ENCODE data around the gene FASN. TPM values are rescaled to one million over a fixed set of nuclear protein-coding genes. Genes with fewer than 3 reads are reported as not detected.

Gene FASN
- total and polyA plus RNA-seq, 2 of the 13 experiments (the other 11 are each of a cell fraction or from before 2014, with no cell fraction given), result 51.7 to 101 TPM

DNA sequence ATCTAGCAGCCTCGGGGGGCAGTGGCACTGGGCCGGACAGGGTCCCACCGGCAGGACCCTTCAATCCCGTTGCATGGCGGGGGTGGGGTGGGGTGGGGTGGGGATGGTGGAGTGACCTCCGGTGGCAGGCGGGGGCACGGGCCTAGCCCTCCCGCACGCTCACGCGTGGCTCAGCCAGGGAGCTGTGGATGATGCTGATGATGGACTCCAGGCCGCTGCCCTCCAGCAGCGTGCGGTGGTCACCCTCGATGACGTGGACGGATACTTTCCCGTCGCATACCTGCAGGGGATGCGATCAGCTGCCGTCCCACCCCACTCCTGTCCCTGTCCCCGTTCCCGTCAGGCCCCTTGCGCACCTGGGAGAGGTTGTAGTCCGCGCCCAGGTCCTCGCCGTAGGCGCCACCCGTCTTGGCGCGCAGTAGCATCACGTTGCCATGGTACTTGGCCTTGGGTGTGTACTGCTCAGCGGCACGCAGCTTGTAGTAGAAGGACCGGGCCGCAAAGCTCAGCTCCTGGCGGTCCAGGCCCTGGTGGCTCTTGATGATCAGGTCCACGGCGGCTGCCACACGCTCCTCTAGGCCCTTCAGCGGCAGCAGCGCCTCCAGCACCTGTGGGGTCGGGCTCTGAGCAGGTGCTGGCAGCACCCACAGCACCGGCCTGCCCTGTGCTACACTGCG, 18.9 kb downstream of the FASN start:
- H3K79me2 ChIP-seq (ENCODE audit: insufficient read depth, low read length), result no peaks in the 10 kb centered on the region
- H3K9ac ChIP-seq (ENCODE audit: insufficient read depth, low read depth, low read length), result no peak overlapping the region
- H3K27me3 ChIP-seq (ENCODE audit: control insufficient read depth in 1 of 2, insufficient read depth in 2 of 2, low read length in 2 of 2), result no peaks in the 10 kb centered on the region
- ChIA-PET CTCF (ENCODE audit: low intra/inter-chr PET ratio, low total read pairs) (interaction anchor here (0.6 kb wide), 1 partner anchor 49 kb away, joined by 3 read pairs; no protein-coding TSS in a partner anchor), POLR2A (interaction anchor here (1.4 to 1.9 kb wide), 2 partner anchors 13 to 17 kb away, joined by 4 to 6 read pairs; partner anchors contain the start of gene DUS1L)
- no peak overlapping the region for H2AFZ ChIP-seq (ENCODE audit: low read length)
- WGBS (ENCODE audit: low lambda C conversion rate), result 95% methylated on average over 34 of the region's 47 CpGs
- no peak overlapping the region for H3K27ac ChIP-seq (ENCODE audit: extremely low read length, insufficient read depth, low read length)
- intact Hi-C loops (cut with micrococcal nuclease; ENCODE audit: unreplicated experiment), result no loop called here
- FAIRE-seq, result no peak
- H4K20me1 ChIP-seq (ENCODE audit: insufficient read depth, low read length), result peaks cover 44% of the 10 kb centered on the region
- H3K36me3 ChIP-seq (replicated peaks in 1 of 2; ENCODE audit: control insufficient read depth in 1 of 2, insufficient read depth in 2 of 2, low read length in 2 of 2), result peaks cover 46 to 56% of the 10 kb centered on the region in 2 experiments
- H3K9me3 ChIP-seq (ENCODE audit: low read length), result no peaks in the 10 kb centered on the region
- H3K4me1 ChIP-seq (ENCODE audit: insufficient read depth, low read length), result peaks cover 12% of the 10 kb centered on the region
- no peak overlapping the region for H3K4me3 ChIP-seq (replicated peaks in 1 of 3; ENCODE audit: insufficient read depth in 1 of 3, low read depth in 2 of 3, low read length in 3 of 3)
- in situ Hi-C loops (cut with HindIII; ENCODE audit: extremely low pct_ligation_motif_present, low pct_unique_long_range_greater_than_20kb), result no loop called here
- H3K4me2 ChIP-seq (ENCODE audit: low read depth, low read length), result no peak overlapping the region
- BruUV-seq (replicated peaks), result no TSS peak
- no peak for DNase-seq (ENCODE audit: low spot score)
- ATAC-seq, result no peak
- TF ChIP-seq PHF20 (CRISPR knock-in tag; IDR thresholded peaks at IDR 0.05), result no peak
- peak; percentile 16 to 71; a peak in 2 of 4 replicates for TF ChIP-seq POLR2A (IDR thresholded peaks at IDR 0.05; ENCODE audit: insufficient read depth in 1 of 2, low read depth in 2 of 2, low read length in 2 of 2)
- TF ChIP-seq, protein P1, sequence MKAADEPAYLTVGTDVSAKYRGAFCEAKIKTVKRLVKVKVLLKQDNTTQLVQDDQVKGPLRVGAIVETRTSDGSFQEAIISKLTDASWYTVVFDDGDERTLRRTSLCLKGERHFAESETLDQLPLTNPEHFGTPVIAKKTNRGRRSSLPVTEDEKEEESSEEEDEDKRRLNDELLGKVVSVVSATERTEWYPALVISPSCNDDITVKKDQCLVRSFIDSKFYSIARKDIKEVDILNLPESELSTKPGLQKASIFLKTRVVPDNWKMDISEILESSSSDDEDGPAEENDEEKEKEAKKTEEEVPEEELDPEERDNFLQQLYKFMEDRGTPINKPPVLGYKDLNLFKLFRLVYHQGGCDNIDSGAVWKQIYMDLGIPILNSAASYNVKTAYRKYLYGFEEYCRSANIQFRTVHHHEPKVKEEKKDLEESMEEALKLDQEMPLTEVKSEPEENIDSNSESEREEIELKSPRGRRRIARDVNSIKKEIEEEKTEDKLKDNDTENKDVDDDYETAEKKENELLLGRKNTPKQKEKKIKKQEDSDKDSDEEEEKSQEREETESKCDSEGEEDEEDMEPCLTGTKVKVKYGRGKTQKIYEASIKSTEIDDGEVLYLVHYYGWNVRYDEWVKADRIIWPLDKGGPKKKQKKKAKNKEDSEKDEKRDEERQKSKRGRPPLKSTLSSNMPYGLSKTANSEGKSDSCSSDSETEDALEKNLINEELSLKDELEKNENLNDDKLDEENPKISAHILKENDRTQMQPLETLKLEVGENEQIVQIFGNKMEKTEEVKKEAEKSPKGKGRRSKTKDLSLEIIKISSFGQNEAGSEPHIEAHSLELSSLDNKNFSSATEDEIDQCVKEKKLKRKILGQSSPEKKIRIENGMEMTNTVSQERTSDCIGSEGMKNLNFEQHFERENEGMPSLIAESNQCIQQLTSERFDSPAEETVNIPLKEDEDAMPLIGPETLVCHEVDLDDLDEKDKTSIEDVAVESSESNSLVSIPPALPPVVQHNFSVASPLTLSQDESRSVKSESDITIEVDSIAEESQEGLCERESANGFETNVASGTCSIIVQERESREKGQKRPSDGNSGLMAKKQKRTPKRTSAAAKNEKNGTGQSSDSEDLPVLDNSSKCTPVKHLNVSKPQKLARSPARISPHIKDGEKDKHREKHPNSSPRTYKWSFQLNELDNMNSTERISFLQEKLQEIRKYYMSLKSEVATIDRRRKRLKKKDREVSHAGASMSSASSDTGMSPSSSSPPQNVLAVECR (CRISPR knock-in tag; IDR thresholded peaks at IDR 0.05; ENCODE audit: borderline replicate concordance), result 0 out of 2 replicates have a peak, but pooled peaks have one; percentile 13
- 0 out of 2 replicates have a peak, but pooled peaks have one; percentile 52 for TF ChIP-seq NCOA5 (CRISPR knock-in tag; IDR thresholded peaks at IDR 0.05)
- TF ChIP-seq, protein P2, sequence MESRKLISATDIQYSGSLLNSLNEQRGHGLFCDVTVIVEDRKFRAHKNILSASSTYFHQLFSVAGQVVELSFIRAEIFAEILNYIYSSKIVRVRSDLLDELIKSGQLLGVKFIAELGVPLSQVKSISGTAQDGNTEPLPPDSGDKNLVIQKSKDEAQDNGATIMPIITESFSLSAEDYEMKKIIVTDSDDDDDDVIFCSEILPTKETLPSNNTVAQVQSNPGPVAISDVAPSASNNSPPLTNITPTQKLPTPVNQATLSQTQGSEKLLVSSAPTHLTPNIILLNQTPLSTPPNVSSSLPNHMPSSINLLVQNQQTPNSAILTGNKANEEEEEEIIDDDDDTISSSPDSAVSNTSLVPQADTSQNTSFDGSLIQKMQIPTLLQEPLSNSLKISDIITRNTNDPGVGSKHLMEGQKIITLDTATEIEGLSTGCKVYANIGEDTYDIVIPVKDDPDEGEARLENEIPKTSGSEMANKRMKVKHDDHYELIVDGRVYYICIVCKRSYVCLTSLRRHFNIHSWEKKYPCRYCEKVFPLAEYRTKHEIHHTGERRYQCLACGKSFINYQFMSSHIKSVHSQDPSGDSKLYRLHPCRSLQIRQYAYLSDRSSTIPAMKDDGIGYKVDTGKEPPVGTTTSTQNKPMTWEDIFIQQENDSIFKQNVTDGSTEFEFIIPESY (CRISPR knock-in tag; IDR thresholded peaks at IDR 0.05), result peak; percentile 90
- TF ChIP-seq, protein P3, sequence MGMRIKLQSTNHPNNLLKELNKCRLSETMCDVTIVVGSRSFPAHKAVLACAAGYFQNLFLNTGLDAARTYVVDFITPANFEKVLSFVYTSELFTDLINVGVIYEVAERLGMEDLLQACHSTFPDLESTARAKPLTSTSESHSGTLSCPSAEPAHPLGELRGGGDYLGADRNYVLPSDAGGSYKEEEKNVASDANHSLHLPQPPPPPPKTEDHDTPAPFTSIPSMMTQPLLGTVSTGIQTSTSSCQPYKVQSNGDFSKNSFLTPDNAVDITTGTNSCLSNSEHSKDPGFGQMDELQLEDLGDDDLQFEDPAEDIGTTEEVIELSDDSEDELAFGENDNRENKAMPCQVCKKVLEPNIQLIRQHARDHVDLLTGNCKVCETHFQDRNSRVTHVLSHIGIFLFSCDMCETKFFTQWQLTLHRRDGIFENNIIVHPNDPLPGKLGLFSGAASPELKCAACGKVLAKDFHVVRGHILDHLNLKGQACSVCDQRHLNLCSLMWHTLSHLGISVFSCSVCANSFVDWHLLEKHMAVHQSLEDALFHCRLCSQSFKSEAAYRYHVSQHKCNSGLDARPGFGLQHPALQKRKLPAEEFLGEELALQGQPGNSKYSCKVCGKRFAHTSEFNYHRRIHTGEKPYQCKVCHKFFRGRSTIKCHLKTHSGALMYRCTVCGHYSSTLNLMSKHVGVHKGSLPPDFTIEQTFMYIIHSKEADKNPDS (CRISPR knock-in tag; IDR thresholded peaks at IDR 0.05), result no peak
- TF ChIP-seq ZBTB38 (CRISPR knock-in tag; IDR thresholded peaks at IDR 0.05), result peak; percentile 54
- TF ChIP-seq MYC (CRISPR knock-in tag; IDR thresholded peaks at IDR 0.05; ENCODE audit: borderline replicate concordance), result 0 out of 2 replicates have a peak, but pooled peaks have one; percentile 4
- TF ChIP-seq RBFOX2 (IDR thresholded peaks at IDR 0.05; ENCODE audit: low read depth, low read length), result peak; percentile 83
- no peak for TF ChIP-seq ADNP (CRISPR knock-in tag; IDR thresholded peaks at IDR 0.05)
- TF ChIP-seq SNRNP70 (IDR thresholded peaks at IDR 0.05; ENCODE audit: low read depth, low read length), result no peak
- TF ChIP-seq, protein P4, sequence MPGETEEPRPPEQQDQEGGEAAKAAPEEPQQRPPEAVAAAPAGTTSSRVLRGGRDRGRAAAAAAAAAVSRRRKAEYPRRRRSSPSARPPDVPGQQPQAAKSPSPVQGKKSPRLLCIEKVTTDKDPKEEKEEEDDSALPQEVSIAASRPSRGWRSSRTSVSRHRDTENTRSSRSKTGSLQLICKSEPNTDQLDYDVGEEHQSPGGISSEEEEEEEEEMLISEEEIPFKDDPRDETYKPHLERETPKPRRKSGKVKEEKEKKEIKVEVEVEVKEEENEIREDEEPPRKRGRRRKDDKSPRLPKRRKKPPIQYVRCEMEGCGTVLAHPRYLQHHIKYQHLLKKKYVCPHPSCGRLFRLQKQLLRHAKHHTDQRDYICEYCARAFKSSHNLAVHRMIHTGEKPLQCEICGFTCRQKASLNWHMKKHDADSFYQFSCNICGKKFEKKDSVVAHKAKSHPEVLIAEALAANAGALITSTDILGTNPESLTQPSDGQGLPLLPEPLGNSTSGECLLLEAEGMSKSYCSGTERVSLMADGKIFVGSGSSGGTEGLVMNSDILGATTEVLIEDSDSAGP (CRISPR knock-in tag; IDR thresholded peaks at IDR 0.05; ENCODE audit: borderline replicate concordance), result peak; percentile 22; the same call in 1 of the 2 replicates
- TF ChIP-seq TAF15 (IDR thresholded peaks at IDR 0.05; ENCODE audit: low read depth, low read length, poor library complexity, severe bottlenecking), result peak; percentile 27

Data from HepG2 (cell line).